SW480 (cell line): ENCODE data around the gene PPM1H.
"Not testable (repeated sequence)": the region's sequence is repeated elsewhere in the genome, so short reads cannot be mapped to it uniquely, and the experiment has no call there.

Source experiments
- DNase-seq: peaks from one replicate; pipeline ENCODE4 v3.0.0-alpha.2; 2016; ENCODE audit warnings: low spot score

PPM1H gene

GRCh38 chr12:62934799-62935674 lies at the start of gene PPM1H:
PPM1H (minus strand) TSS chr12:62935150; CDS start chr12:62934736, 414 bp downstream.
- DNase-seq: peak; percentile 89

- no peak for DNase-seq
Measured at GRCh38 chr12:62983594-62983993, 48.6 kb upstream of the PPM1H start.

GRCh38 chr12:62978768-62979167 lies 43.8 kb upstream of the PPM1H start:
- no peak for DNase-seq

GRCh38 chr12:62977883-62978282 lies 42.9 kb upstream of the PPM1H start:
- DNase-seq: no peak

GRCh38 chr12:62977418-62977817 lies 42.5 kb upstream of the PPM1H start:
- peak; percentile 6 for DNase-seq

GRCh38 chr12:62976110-62976662 lies 41.2 kb upstream of the PPM1H start:
- no peak for DNase-seq

- no peak for DNase-seq
Measured at GRCh38 chr12:62971769-62972525, 37.0 kb upstream of the PPM1H start.

- no peak for DNase-seq
Measured at GRCh38 chr12:62969695-62970094, 34.7 kb upstream of the PPM1H start.

GRCh38 chr12:62967701-62968100 lies 32.8 kb upstream of the PPM1H start:
- no peak for DNase-seq

- DNase-seq: no peak
Measured at GRCh38 chr12:62966990-62967506, 32.1 kb upstream of the PPM1H start.

- peak; percentile 48 for DNase-seq
Measured at GRCh38 chr12:62966446-62966989, 31.6 kb upstream of the PPM1H start.

- DNase-seq: not testable (repeated sequence)
Measured at GRCh38 chr12:62965700-62966099, 30.8 kb upstream of the PPM1H start.

GRCh38 chr12:62965242-62965641 lies 30.3 kb upstream of the PPM1H start:
- DNase-seq: not testable (repeated sequence)

- DNase-seq: no peak
Measured at GRCh38 chr12:62963486-62964041, 28.6 kb upstream of the PPM1H start.

- no peak for DNase-seq
Measured at GRCh38 chr12:62960324-62960723, 25.4 kb upstream of the PPM1H start.

- DNase-seq: no peak
Measured at GRCh38 chr12:62959745-62960144, 24.8 kb upstream of the PPM1H start.

- DNase-seq: no peak
Measured at GRCh38 chr12:62957233-62957953, 22.4 kb upstream of the PPM1H start.

GRCh38 chr12:62955678-62956077 lies 20.7 kb upstream of the PPM1H start:
- DNase-seq: no peak

- DNase-seq: no peak
Measured at GRCh38 chr12:62950317-62950716, 15.4 kb upstream of the PPM1H start.

GRCh38 chr12:62948123-62948522 lies 13.2 kb upstream of the PPM1H start:
- DNase-seq: no peak

GRCh38 chr12:62947364-62947763 lies 12.4 kb upstream of the PPM1H start:
- no peak for DNase-seq
